ENCODE data around the gene ATXN7L1.

DNA sequence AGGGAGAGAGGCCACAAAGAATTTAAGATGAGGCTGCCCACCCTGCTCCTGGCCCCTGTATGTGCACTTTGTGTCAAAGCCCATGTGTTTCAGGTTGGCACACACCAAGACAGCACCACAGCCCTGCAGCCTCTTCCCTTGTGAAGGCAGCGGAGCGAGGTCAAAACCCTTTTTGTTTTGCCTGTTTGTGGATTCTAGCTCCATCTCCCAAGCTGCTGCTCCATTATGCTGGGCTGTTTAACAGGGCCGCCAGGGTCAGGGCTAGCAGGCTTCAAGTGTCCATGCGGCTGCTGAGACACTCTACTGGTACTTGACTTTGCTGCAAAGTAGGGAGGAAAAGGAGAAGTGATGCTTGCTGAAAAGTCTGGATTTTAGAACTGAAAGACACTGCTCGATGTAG lies 152.8 kb downstream of the ATXN7L1 start:
- TF ChIP-seq, protein P1, sequence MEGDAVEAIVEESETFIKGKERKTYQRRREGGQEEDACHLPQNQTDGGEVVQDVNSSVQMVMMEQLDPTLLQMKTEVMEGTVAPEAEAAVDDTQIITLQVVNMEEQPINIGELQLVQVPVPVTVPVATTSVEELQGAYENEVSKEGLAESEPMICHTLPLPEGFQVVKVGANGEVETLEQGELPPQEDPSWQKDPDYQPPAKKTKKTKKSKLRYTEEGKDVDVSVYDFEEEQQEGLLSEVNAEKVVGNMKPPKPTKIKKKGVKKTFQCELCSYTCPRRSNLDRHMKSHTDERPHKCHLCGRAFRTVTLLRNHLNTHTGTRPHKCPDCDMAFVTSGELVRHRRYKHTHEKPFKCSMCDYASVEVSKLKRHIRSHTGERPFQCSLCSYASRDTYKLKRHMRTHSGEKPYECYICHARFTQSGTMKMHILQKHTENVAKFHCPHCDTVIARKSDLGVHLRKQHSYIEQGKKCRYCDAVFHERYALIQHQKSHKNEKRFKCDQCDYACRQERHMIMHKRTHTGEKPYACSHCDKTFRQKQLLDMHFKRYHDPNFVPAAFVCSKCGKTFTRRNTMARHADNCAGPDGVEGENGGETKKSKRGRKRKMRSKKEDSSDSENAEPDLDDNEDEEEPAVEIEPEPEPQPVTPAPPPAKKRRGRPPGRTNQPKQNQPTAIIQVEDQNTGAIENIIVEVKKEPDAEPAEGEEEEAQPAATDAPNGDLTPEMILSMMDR (IDR thresholded peaks at IDR 0.05; ENCODE audit: control extremely low read depth in 1 of 3, insufficient read depth in 1 of 3, low read depth in 1 of 3, low read length in 3 of 3) = no peak
- no peak for TF ChIP-seq PHF8 (conservative IDR thresholded peaks at IDR 0.05; ENCODE audit: low read depth, low read length)
- TF ChIP-seq JUND (IDR thresholded peaks at IDR 0.05; ENCODE audit: low read length) = no peak
- TF ChIP-seq YY1 (IDR thresholded peaks at IDR 0.05; ENCODE audit: low read depth, low read length) = no peak

All from H1 (cell line).